GM23338 (cell line): ENCODE results near the gene AREL1. TPM values are rescaled to one million over a fixed set of nuclear protein-coding genes. Genes with fewer than 3 reads are reported as not detected.

Experiments
- ATAC-seq: fragments of 200-7000 bp; cut with Tn5 transposase; 3 replicates; pipeline ENCODE4 v1.9.1; 2020
- DNase-seq: peaks from one replicate; pipeline ENCODE4 v3.0.0-alpha.2; 2015; ENCODE audit warnings: low spot score
- H2AFZ ChIP-seq: fragments of 200-600 bp; sonication (generic); 2 replicates; pipeline ENCODE4 v1.8.0; 2016; ENCODE audit warnings: antibody characterized with exemption, mild to moderate bottlenecking, moderate library complexity
- H3F3A ChIP-seq: fragments of 200-600 bp; sonication (generic); replicated peaks from 2 replicates; pipeline ENCODE4 v1.8.0; 2017; ENCODE audit warnings: antibody characterized with exemption, mixed run types, low read depth
- H3K27ac ChIP-seq: fragments of 200-600 bp; sonication (generic); 2 replicates; pipeline ENCODE4 v1.6.1; 2016; ENCODE audit warnings: low read depth
- H3K27me3 ChIP-seq: fragments of 200-600 bp; sonication (generic); 2 replicates; pipeline ENCODE4 v1.8.0; 2016; ENCODE audit warnings: mild to moderate bottlenecking, mixed run types, moderate library complexity; ENCODE audit not compliant: insufficient read depth
- H3K36me3 ChIP-seq: fragments of 200-600 bp; sonication (generic); 2 replicates; pipeline ENCODE4 v1.8.0; 2016; ENCODE audit warnings: mild to moderate bottlenecking; ENCODE audit not compliant: insufficient read depth
- H3K4me1 ChIP-seq: fragments of 200-600 bp; sonication (generic); 2 replicates; pipeline ENCODE4 v1.8.0; 2016; ENCODE audit warnings: mild to moderate bottlenecking, moderate library complexity; ENCODE audit not compliant: insufficient read depth
- H3K4me2 ChIP-seq: fragments of 200-600 bp; sonication (generic); 2 replicates; pipeline ENCODE4 v1.7.1; 2017; ENCODE audit warnings: mixed run types
- H3K4me3 ChIP-seq: fragments of 200-600 bp; sonication (generic); 2 replicates; pipeline ENCODE4 v1.6.1; 2016; ENCODE audit warnings: mixed run types
- H3K79me2 ChIP-seq: fragments of 200-600 bp; sonication (generic); replicated peaks from 2 replicates; pipeline ENCODE4 v1.8.0; 2017; ENCODE audit warnings: mild to moderate bottlenecking; ENCODE audit not compliant: insufficient read depth
- H3K9me2 ChIP-seq: fragments of 200-600 bp; sonication (generic); 2 replicates; pipeline ENCODE4 v1.8.0; 2017; ENCODE audit not compliant: insufficient read depth
- H4K20me1 ChIP-seq: fragments of 200-600 bp; sonication (generic); replicated peaks from 2 replicates; pipeline ENCODE4 v1.8.0; 2017; ENCODE audit warnings: mild to moderate bottlenecking; ENCODE audit not compliant: insufficient read depth
- H3K27ac Mint-ChIP-seq: 2 replicates; pipeline ENCODE4 v1.8.0; 2020; ENCODE audit warnings: inconsistent platforms, mild to moderate bottlenecking, moderate library complexity, mixed read lengths
- H3K27me3 Mint-ChIP-seq: 3 replicates; pipeline ENCODE4 v1.8.0; 2022; ENCODE audit warnings: low read depth, mild to moderate bottlenecking, moderate library complexity, mixed read lengths, inconsistent platforms; ENCODE audit not compliant: insufficient read depth, poor library complexity
- H3K36me3 Mint-ChIP-seq: 3 replicates; pipeline ENCODE4 v1.8.0; 2021; ENCODE audit warnings: low read depth, mild to moderate bottlenecking, inconsistent platforms, moderate library complexity, mixed read lengths
- H3K4me1 Mint-ChIP-seq: 3 replicates; pipeline ENCODE4 v1.8.0; 2020; ENCODE audit warnings: mild to moderate bottlenecking, inconsistent platforms, mixed read lengths
- H3K4me3 Mint-ChIP-seq: 3 replicates; pipeline ENCODE4 v1.8.0; 2021; ENCODE audit warnings: moderate library complexity, mild to moderate bottlenecking, inconsistent platforms, mixed read lengths
- H3K9me3 Mint-ChIP-seq: 3 replicates; pipeline ENCODE4 v1.8.0; 2020; ENCODE audit warnings: moderate library complexity, mild to moderate bottlenecking, inconsistent platforms, mixed read lengths
- CTCF ChIP-seq, 2 experiments: fragments of 200-600 bp in 1 of 2; sonication (generic) in 1 of 2; conservative IDR thresholded peaks; 2 replicates each; pipeline versions ENCODE4 v1.5.1 to v1.6.1; 2016 to 2017; ENCODE audit warnings: antibody characterized with exemption in 2 of 2, low read depth in 2 of 2, mild to moderate bottlenecking in 2 of 2, moderate library complexity in 1 of 2
- EZH2 ChIP-seq: fragments of 200-600 bp; sonication (generic); IDR thresholded peaks from one replicate; pipeline ENCODE4 v1.8.0; 2017; ENCODE audit warnings: antibody characterized with exemption, mild to moderate bottlenecking, low read depth; ENCODE audit not compliant: unreplicated experiment
- EZH2phosphoT487 ChIP-seq: fragments of 200-600 bp; sonication (generic); IDR thresholded peaks from one replicate; pipeline ENCODE4 v1.8.1; 2018; ENCODE audit warnings: antibody characterized with exemption; ENCODE audit not compliant: unreplicated experiment
- JUNB ChIP-seq: IDR thresholded peaks from one replicate; pipeline ENCODE4 v1.6.1; 2016; ENCODE audit warnings: antibody characterized with exemption; ENCODE audit not compliant: unreplicated experiment
- POLR2AphosphoS5 ChIP-seq: IDR thresholded peaks from 2 replicates; pipeline ENCODE4 v1.6.1; 2016; ENCODE audit warnings: antibody characterized with exemption, low read depth
- REST ChIP-seq: IDR thresholded peaks from one replicate; pipeline ENCODE4 v1.6.1; 2018; ENCODE audit warnings: antibody characterized with exemption; ENCODE audit not compliant: unreplicated experiment
- ZNF114 ChIP-seq: fragments of 250-450 bp; sonication (Bioruptor Pico); IDR thresholded peaks from 2 replicates; pipeline ENCODE4 v1.5.0; 2020; ENCODE audit warnings: mild to moderate bottlenecking, moderate library complexity
- ZNF331 ChIP-seq: fragments of 250-450 bp; sonication (Bioruptor Pico); IDR thresholded peaks from 2 replicates; pipeline ENCODE4 v1.5.0; 2020; ENCODE audit warnings: low read depth, mild to moderate bottlenecking, moderate library complexity
- polyA plus RNA-seq: library from polyadenylated mRNA; unstranded; fragments of >200 nt; fragmentation: Nextera tagmentation; extraction: Ambion mirVana; gene quantifications from 2 replicates; pipeline ENCODE4 v1.2.1, GENCODE V29; 2016
- total RNA-seq: library from RNA; depleted of rRNA; stranded (reverse); fragments of >200 nt; shearing (Covaris generic); gene quantifications from 2 replicates; pipeline ENCODE4 v1.2.3, GENCODE V29; 2014
- TF ChIP-seq, protein P1 (sequence below): fragments of 250-450 bp; sonication (Bioruptor Pico); IDR thresholded peaks from 2 replicates; pipeline ENCODE4 v1.5.0; 2020; ENCODE audit warnings: mild to moderate bottlenecking, moderate library complexity

Gene AREL1
- total and polyA plus RNA-seq, 2 experiments from 2014 or later: 7.5 to 23.6 TPM

DNA sequence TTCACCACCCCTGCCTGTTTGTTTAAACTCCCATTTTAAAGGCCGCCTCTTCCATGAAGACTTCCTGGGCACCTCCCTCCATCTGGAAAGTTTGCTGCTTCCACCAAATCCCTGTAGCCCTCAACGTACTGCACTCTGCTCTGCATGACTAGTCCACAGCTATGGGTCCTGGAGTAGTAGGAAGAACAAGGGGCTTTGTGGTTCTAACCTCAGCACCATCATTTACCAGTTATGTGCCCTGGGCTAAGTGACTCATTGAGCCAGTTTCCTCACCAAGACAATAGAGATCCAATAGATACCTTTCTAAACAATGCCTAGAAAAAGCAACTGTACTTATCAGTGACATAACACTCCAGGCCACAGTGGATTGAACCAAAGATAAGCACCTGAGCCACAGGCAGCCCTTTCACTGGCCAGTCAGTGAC lies 92.4 kb downstream of the AREL1 start (continued):
- TF ChIP-seq POLR2AphosphoS5 (no peak), JUNB (no peak), EZH2phosphoT487 (no peak), ZNF114 (CRISPR knock-in tag) (no peak), ZNF331 (CRISPR knock-in tag) (no peak)

- H3K36me3 ChIP-seq: no peaks in the 10 kb centered on the region
- no peak overlapping the region for H3K27ac Mint-ChIP-seq
- H3K4me1 Mint-ChIP-seq: peaks cover 28% of the 10 kb centered on the region
- H2AFZ ChIP-seq: no peak overlapping the region; the same call in 1 of the 2 replicates
- ATAC-seq: no peak
- no peak overlapping the region for H3K4me2 ChIP-seq
- H3K27me3 Mint-ChIP-seq: peaks cover 16% of the 10 kb centered on the region
- no peak for TF ChIP-seq EZH2
- no peak for TF ChIP-seq REST
- TF ChIP-seq CTCF (conservative IDR thresholded peaks at IDR 0.05; ENCODE audit: low read depth in 2 of 2): no peak
- TF ChIP-seq, protein P1, sequence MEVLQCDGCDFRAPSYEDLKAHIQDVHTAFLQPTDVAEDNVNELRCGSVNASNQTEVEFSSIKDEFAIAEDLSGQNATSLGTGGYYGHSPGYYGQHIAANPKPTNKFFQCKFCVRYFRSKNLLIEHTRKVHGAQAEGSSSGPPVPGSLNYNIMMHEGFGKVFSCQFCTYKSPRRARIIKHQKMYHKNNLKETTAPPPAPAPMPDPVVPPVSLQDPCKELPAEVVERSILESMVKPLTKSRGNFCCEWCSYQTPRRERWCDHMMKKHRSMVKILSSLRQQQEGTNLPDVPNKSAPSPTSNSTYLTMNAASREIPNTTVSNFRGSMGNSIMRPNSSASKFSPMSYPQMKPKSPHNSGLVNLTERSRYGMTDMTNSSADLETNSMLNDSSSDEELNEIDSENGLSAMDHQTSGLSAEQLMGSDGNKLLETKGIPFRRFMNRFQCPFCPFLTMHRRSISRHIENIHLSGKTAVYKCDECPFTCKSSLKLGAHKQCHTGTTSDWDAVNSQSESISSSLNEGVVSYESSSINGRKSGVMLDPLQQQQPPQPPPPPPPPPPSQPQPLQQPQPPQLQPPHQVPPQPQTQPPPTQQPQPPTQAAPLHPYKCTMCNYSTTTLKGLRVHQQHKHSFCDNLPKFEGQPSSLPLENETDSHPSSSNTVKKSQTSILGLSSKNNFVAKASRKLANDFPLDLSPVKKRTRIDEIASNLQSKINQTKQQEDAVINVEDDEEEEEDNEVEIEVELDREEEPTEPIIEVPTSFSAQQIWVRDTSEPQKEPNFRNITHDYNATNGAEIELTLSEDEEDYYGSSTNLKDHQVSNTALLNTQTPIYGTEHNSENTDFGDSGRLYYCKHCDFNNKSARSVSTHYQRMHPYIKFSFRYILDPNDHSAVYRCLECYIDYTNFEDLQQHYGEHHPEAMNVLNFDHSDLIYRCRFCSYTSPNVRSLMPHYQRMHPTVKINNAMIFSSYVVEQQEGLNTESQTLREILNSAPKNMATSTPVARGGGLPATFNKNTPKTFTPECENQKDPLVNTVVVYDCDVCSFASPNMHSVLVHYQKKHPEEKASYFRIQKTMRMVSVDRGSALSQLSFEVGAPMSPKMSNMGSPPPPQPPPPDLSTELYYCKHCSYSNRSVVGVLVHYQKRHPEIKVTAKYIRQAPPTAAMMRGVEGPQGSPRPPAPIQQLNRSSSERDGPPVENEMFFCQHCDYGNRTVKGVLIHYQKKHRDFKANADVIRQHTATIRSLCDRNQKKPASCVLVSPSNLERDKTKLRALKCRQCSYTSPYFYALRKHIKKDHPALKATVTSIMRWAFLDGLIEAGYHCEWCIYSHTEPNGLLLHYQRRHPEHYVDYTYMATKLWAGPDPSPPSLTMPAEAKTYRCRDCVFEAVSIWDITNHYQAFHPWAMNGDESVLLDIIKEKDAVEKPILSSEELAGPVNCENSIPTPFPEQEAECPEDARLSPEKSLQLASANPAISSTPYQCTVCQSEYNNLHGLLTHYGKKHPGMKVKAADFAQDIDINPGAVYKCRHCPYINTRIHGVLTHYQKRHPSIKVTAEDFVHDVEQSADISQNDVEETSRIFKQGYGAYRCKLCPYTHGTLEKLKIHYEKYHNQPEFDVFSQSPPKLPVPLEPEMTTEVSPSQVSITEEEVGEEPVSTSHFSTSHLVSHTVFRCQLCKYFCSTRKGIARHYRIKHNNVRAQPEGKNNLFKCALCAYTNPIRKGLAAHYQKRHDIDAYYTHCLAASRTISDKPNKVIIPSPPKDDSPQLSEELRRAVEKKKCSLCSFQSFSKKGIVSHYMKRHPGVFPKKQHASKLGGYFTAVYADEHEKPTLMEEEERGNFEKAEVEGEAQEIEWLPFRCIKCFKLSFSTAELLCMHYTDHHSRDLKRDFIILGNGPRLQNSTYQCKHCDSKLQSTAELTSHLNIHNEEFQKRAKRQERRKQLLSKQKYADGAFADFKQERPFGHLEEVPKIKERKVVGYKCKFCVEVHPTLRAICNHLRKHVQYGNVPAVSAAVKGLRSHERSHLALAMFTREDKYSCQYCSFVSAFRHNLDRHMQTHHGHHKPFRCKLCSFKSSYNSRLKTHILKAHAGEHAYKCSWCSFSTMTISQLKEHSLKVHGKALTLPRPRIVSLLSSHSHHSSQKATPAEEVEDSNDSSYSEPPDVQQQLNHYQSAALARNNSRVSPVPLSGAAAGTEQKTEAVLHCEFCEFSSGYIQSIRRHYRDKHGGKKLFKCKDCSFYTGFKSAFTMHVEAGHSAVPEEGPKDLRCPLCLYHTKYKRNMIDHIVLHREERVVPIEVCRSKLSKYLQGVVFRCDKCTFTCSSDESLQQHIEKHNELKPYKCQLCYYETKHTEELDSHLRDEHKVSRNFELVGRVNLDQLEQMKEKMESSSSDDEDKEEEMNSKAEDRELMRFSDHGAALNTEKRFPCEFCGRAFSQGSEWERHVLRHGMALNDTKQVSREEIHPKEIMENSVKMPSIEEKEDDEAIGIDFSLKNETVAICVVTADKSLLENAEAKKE (CRISPR knock-in tag): no peak
- no peak for TF ChIP-seq EZH2phosphoT487
- TF ChIP-seq JUNB: no peak
- TF ChIP-seq ZNF114 (CRISPR knock-in tag): no peak
- no peaks in the 10 kb centered on the region for H3K79me2 ChIP-seq
- no peak overlapping the region for H3K27ac ChIP-seq
- no peaks in the 10 kb centered on the region for H4K20me1 ChIP-seq
- no peaks in the 10 kb centered on the region for H3K9me2 ChIP-seq
- no peaks in the 10 kb centered on the region for H3K36me3 Mint-ChIP-seq
- H3K4me1 ChIP-seq: peaks cover 9% of the 10 kb centered on the region; the same call in 1 of the 2 replicates
- H3K27me3 ChIP-seq: no peaks in the 10 kb centered on the region
- H3K4me3 ChIP-seq: no peak overlapping the region
- no peaks in the 10 kb centered on the region for H3F3A ChIP-seq
- DNase-seq: no peak
- no peak overlapping the region for H3K4me3 Mint-ChIP-seq
- H3K9me3 Mint-ChIP-seq: no peaks in the 10 kb centered on the region; the same call in 2 of the 3 replicates
Measured at GRCh38 chr14:74619672-74620131, 93.2 kb downstream of the AREL1 start.
